BE2C (cell line): ENCODE measurements around the gene TMEM184A.

Experiments
- DNase-seq: peaks from one replicate; pipeline ENCODE4 v3.0.0-alpha.2; 2020
- H3K27me3 ChIP-seq: fragments of 250-450 bp; sonication (Bioruptor Pico); 2 replicates; pipeline ENCODE4 v1.5.1; 2020; ENCODE audit warnings: mild to moderate bottlenecking
- H3K36me3 ChIP-seq: fragments of 250-450 bp; sonication (Bioruptor Pico); 2 replicates; pipeline ENCODE4 v1.5.1; 2020; ENCODE audit warnings: mild to moderate bottlenecking
- H3K4me1 ChIP-seq: fragments of 250-450 bp; sonication (Bioruptor Pico); 2 replicates; pipeline ENCODE4 v1.5.1; 2020
- H3K4me3 ChIP-seq: 2 replicates; pipeline ENCODE4 v1.5.1; 2011; ENCODE audit warnings: low read depth, low read length
- H3K9me3 ChIP-seq: fragments of 250-450 bp; sonication (Bioruptor Pico); 2 replicates; pipeline ENCODE4 v1.5.1; 2020
- CTCF ChIP-seq: IDR thresholded peaks from 2 replicates; pipeline ENCODE4 v1.5.1; 2012; ENCODE audit warnings: mild to moderate bottlenecking, low read depth, low read length

TMEM184A gene

GRCh38 chr7:1567049-1567771, 11.2 kb upstream of the TMEM184A start:
- Histone ChIP-seq H3K27me3 (no peaks in the 10 kb centered on the region), H3K4me1 (peaks cover 10% of the 10 kb centered on the region), H3K36me3 (peaks cover 11% of the 10 kb centered on the region), H3K4me3 (peak overlapping the region; percentile 34), H3K9me3 (no peaks in the 10 kb centered on the region)
- DNase-seq = no peak
- no peak for TF ChIP-seq CTCF

DNA sequence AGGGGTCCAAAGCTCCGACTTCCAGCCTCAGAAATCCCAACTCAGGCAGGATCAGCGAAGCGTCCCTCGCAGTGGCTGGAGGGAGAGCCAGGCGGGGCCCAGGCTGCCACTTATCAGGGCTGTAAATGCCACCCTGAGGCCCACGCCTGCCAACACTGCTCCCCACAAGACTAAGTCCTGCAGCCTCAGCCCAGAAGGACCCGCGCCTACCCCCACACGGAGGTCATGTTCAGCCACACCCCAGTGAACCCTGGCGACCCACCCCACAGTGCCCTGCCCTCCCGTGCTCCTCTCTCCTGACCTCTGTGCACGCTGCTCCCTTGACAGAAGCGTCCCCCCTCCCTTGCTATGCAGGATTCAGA, 10.7 kb upstream of the TMEM184A start:
- Histone ChIP-seq H3K9me3 (no peaks in the 10 kb centered on the region), H3K27me3 (no peaks in the 10 kb centered on the region), H3K36me3 (peaks cover 11% of the 10 kb centered on the region), H3K4me3 (no peak overlapping the region), H3K4me1 (peaks cover 10% of the 10 kb centered on the region)
- DNase-seq = no peak
- TF ChIP-seq CTCF = no peak

GRCh38 chr7:1564603-1565022, 8.6 kb upstream of the TMEM184A start:
- H3K4me3 ChIP-seq = no peak overlapping the region

GRCh38 chr7:1563981-1564602, 8.1 kb upstream of the TMEM184A start:
- Histone ChIP-seq H3K4me3 (no peak overlapping the region), H3K36me3 (peaks cover 11% of the 10 kb centered on the region), H3K9me3 (no peaks in the 10 kb centered on the region), H3K4me1 (peaks cover 10% of the 10 kb centered on the region), H3K27me3 (no peaks in the 10 kb centered on the region)
- no peak for DNase-seq
- no peak for TF ChIP-seq CTCF

More at GRCh38 chr7:1564603-1565022, 8.6 kb upstream of the TMEM184A start:
- H3K4me1 ChIP-seq = peaks cover 10% of the 10 kb centered on the region
- DNase-seq = no peak
- H3K9me3 ChIP-seq = no peaks in the 10 kb centered on the region
- peaks cover 11% of the 10 kb centered on the region for H3K36me3 ChIP-seq
- TF ChIP-seq CTCF = no peak
- no peaks in the 10 kb centered on the region for H3K27me3 ChIP-seq

GRCh38 chr7:1562597-1563051, 6.6 kb upstream of the TMEM184A start:
- no peak overlapping the region for H3K4me3 ChIP-seq
- H3K9me3 ChIP-seq = no peaks in the 10 kb centered on the region
- no peaks in the 10 kb centered on the region for H3K27me3 ChIP-seq
- TF ChIP-seq CTCF = no peak
- peak; percentile 42 for DNase-seq
- peaks cover 11% of the 10 kb centered on the region for H3K36me3 ChIP-seq
- H3K4me1 ChIP-seq = peaks cover 9% of the 10 kb centered on the region

GRCh38 chr7:1562116-1562515, 6.1 kb upstream of the TMEM184A start:
- peaks cover 6% of the 10 kb centered on the region for H3K36me3 ChIP-seq
- peak; percentile 16 for DNase-seq

More at GRCh38 chr7:1562116-1562515, 6.1 kb upstream of the TMEM184A start:
- Histone ChIP-seq H3K4me3 (no peak overlapping the region), H3K27me3 (no peaks in the 10 kb centered on the region), H3K4me1 (peaks cover 4% of the 10 kb centered on the region; the same call in 1 of the 2 replicates), H3K9me3 (no peaks in the 10 kb centered on the region)
- TF ChIP-seq CTCF = no peak
